ENCODE results near the gene ADH6.
"Not testable (repeated sequence)": the region's sequence is repeated elsewhere in the genome, so short reads cannot be mapped to it uniquely, and the experiment has no call there.

The ADH6 gene

GRCh38 chr4:99219072-99219471, at the start of gene ADH6:
Gene ADH6 (minus strand): TSS chr4:99219246. CDS start chr4:99219152, 94 bp downstream.
- no peak for DNase-seq

GRCh38 chr4:99264927-99265326, 45.9 kb upstream of the ADH6 start:
- no peak for DNase-seq

- DNase-seq, result no peak
These were observed 33.7 kb upstream of the ADH6 start for GRCh38 chr4:99252746-99253145.

- no peak for DNase-seq
These were observed 29.7 kb upstream of the ADH6 start for GRCh38 chr4:99248714-99249113.

- DNase-seq, result no peak
These were observed 16.9 kb upstream of the ADH6 start for GRCh38 chr4:99235955-99236354.

GRCh38 chr4:99234331-99235010, 15.4 kb upstream of the ADH6 start:
- no peak for DNase-seq

GRCh38 chr4:99233397-99233796, 14.4 kb upstream of the ADH6 start:
- not testable (repeated sequence) for DNase-seq

- not testable (repeated sequence) for DNase-seq
These were observed 9.7 kb upstream of the ADH6 start for GRCh38 chr4:99228706-99229105.

- not testable (repeated sequence) for DNase-seq
These were observed 8.6 kb upstream of the ADH6 start for GRCh38 chr4:99227646-99228045.

- no peak for DNase-seq
These were observed 2.9 kb upstream of the ADH6 start for GRCh38 chr4:99221980-99222379.

- DNase-seq, result no peak
These were observed 433 bp upstream of the ADH6 start for GRCh38 chr4:99219479-99219878.

GRCh38 chr4:99215521-99215920, 3.5 kb downstream of the ADH6 start:
- DNase-seq, result no peak

- DNase-seq, result no peak
These were observed 8.3 kb downstream of the ADH6 start for GRCh38 chr4:99210789-99211188.

GRCh38 chr4:99209671-99210070, 9.4 kb downstream of the ADH6 start:
- no peak for DNase-seq

- no peak for DNase-seq
These were observed 10.3 kb downstream of the ADH6 start for GRCh38 chr4:99208719-99209075.

GRCh38 chr4:99207911-99208718, 10.9 kb downstream of the ADH6 start:
- no peak for DNase-seq

- no peak for DNase-seq
These were observed 11.8 kb downstream of the ADH6 start for GRCh38 chr4:99207069-99207743.

GRCh38 chr4:99205153-99205979, 13.7 kb downstream of the ADH6 start:
- no peak for DNase-seq

GRCh38 chr4:99202536-99202935, 16.5 kb downstream of the ADH6 start:
- DNase-seq, result no peak

GRCh38 chr4:99202094-99202493, 17.0 kb downstream of the ADH6 start:
- DNase-seq, result no peak

GRCh38 chr4:99201690-99202089, 17.4 kb downstream of the ADH6 start:
- no peak for DNase-seq

- no peak for DNase-seq
These were observed 18.9 kb downstream of the ADH6 start for GRCh38 chr4:99200138-99200537.

GRCh38 chr4:99190336-99190735, 28.7 kb downstream of the ADH6 start:
- no peak for DNase-seq

Data from activated CD4-positive, CD25-positive, alpha-beta regulatory T cell (primary cell).